NCI-H2107 treated with DMSO at 0.1 percent for 48 hours (cell line): ENCODE data around the gene PCDHGA1.
"Not testable (repeated sequence)": the region's sequence is repeated elsewhere in the genome, so short reads cannot be mapped to it uniquely, and the experiment has no call there.

ENCODE experiments used
- DNase-seq: peaks from one replicate; lab custom pipeline; 2025; ENCODE audit not compliant: unreplicated experiment; lab: John Stamatoyannopoulos, UW

PCDHGA1 gene

DNA sequence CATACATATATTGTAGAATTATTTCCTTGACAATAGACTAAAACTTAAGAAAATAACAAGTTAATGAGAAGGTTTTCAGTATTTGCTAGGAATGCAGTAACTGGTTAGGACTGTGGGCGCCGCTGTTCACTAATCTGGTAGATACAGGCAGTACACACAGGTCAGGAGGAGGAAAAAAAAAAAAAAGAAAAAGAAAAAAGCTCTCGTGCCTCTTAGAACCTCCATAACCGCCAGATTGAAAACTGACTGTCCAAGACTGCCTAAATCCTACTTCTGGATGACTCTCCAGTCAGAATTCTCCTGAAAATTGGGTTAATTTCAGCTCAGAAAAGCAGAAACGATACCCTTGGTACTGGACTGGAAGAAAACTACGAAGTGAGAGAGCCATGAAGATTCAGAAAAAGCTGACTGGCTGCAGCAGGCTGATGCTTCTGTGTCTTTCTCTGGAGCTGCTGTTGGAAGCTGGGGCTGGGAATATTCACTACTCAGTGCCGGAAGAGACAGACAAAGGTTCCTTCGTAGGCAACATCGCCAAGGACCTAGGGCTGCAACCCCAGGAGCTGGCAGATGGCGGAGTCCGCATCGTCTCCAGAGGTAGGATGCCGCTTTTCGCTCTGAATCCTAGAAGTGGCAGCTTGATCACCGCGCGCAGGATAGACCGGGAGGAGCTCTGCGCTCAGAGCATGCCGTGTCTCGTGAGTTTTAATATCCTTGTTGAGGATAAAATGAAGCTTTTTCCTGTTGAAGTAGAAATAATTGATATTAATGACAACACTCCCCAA is at the start of gene PCDHGA1:
PCDHGA1 (plus strand) TSS at position 216 of the 782 bp plus-strand sequence.
- DNase-seq, result no peak

GRCh38 chr5:141298376-141298775 is 31.9 kb upstream of the PCDHGA1 start:
- DNase-seq, result no peak

DNA sequence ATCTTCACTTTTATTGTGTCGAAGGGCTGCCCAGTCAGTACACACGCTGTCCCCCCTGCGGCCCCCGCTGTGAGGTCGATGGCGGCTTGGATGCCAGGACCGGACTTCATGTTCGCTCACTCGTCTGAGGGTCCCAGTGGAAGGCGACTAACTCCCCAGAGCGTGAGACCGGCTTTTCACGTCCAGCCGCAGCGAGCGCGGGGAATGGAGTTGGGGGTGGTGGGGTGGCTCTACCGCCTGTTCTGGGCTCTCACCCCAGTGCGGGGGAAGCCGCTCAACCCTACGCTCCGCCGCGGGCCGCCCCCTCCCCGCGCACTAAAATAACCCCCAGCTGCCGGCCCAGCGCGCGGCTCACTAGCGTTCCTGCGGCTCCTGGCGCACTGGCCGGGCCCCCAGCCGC is 26.6 kb upstream of the PCDHGA1 start, which contains the start of gene SLC25A2:
SLC25A2 (minus strand) TSS at position 294 of the 400 bp plus-strand sequence; CDS start at position 110, 184 bp downstream.
- DNase-seq, result no peak

- DNase-seq, result no peak
These were observed 23.7 kb upstream of the PCDHGA1 start for GRCh38 chr5:141306630-141307029.

DNA sequence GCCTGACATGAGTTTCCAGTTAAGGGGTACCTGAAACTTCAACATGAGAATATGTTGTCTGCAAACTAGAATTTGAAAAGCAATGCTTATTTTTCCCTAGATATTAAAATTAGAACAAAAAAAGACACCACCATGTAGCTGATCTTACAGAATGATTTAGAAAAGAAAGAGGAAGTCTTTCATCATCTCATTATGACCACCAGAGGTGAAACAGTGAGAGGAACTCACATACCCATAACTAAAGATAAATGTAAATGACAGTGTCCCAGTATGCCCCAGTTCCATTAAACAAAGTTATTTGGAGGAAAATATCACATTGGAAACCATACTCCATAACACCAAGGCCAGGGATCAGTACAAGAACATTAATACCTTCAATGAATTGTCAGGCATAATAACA is 16.6 kb upstream of the PCDHGA1 start:
- DNase-seq, result no peak

DNA sequence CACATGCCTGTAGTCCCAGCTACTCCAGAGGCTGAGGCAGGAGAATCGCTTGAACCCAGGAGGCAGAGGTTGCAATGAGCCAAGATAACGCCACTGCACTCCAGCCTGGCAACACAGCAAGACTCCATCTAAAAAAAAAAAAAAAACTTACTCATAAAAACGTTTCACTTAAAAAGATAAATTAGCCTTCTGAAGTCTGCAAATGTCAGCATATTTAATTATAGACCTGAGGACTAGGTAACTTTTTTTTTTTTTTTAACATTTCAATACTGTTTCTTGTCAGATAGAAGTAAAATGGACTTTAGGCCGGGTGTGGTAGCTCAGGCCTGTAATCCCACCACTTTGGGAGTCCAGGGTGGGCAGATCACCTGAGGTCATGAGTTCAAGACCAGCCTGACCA is 13.4 kb upstream of the PCDHGA1 start:
- not testable (repeated sequence) for DNase-seq

DNA sequence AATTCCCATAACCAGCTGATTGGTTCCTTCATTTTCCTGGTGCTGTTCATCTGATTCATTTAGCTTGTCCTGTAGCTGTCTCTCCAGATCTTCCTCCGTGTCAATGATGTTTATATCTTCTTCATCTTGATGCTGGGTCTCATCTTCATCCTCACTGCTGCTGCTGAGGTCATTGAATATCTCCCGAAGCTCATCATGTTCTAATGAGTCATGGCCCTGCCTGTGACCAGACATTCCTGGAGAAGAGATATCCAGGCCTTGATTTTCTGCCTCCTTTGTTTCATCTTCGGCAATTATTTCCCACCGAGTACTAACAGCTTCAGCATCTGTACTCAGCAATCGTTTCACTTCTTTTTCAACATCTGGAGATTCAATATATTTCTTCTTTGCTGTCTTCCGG is 11.1 kb upstream of the PCDHGA1 start:
- DNase-seq, result no peak

GRCh38 chr5:141319699-141320098 is 10.6 kb upstream of the PCDHGA1 start:
- DNase-seq, result no peak

DNA sequence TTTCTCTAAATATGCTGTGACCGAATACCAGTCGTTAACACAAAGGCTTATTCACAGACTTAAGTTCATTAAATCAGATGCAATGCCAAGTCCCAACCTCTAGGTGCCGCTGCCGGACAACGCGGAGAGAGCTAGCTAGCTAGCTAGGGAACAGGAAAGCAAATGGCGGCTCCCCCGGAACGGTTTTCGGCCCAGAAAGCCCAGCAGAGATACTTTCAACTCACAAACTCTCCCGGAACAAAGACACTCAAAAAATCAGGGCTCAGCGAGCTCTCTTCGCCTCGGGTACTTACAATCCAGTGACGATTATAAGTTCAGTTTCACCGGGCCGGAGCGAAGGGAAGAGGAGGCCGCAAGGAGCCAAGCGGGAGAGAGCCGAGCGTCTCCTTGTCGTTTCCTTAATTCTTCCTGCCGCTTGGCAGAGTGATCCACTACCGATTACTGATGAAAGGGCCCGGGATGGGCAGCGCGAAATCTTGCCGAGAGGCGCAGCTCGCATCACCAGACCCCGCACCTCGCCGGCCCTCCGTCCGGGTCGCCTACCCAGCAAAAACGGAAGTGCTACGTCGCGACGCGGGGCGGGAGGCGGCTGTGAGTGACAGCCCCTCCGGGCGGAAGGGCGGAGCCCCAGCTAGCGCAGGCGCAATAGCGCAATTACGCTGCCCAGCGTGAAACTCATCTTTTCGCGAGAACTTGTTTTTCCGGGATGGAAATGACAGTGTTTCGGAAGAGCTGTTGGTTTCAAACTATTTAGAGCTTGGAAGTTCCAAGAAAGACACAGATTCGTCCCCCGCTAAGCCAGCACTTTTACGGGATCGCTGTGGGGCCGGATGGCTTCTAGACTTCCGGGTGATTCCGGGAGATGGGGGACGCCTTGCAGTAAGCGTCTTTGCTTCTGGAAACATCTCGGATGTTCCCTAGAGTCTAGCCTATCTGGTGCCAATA is 9.8 kb upstream of the PCDHGA1 start, which contains the start of gene TAF7:
TAF7 (minus strand) TSS at position 560 of the 945 bp plus-strand sequence. CDS start 740 bp downstream, outside the sequence.
- peak; percentile 60 for DNase-seq

GRCh38 chr5:141322261-141322660 is 8.1 kb upstream of the PCDHGA1 start:
- DNase-seq, result no peak

DNA sequence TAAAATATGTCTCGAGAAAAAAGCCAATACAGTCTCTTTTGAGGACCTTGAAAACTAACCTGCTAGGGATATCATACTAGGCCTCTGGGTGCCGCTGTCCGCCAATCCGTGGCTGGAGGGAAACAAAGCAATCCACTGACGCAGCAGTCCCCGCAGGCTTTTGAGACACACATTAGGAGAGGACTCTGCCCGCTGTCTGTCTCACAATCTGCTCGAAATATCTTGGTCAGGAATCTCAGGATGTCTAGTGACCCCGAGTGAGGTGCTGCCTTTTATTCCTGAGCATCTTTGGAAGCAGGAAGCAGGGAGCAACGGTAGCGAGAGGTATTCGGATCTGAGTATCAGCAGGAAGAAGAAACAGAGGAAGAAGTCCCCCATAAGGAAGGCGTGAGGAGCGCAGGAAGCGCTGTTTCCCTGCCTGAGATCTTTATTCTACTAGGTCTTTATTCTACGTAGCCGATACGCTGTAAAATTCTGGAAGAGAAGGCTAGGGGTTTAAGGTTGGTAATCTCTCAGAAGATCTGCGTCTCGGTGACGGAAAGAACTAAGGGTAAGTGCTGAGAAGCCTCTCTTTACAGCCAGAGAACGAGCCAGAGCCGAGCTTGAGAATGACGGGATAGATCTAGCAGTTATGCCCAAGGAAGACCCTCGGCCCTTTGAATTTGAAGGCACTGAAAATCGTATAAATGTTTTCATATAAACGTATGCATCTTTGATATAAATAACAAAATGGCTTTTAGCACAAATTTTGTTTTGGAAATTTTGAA is 4.0 kb upstream of the PCDHGA1 start:
- DNase-seq, result no peak

- DNase-seq, result no peak
These were observed 2.1 kb upstream of the PCDHGA1 start for GRCh38 chr5:141328231-141328630.

DNA sequence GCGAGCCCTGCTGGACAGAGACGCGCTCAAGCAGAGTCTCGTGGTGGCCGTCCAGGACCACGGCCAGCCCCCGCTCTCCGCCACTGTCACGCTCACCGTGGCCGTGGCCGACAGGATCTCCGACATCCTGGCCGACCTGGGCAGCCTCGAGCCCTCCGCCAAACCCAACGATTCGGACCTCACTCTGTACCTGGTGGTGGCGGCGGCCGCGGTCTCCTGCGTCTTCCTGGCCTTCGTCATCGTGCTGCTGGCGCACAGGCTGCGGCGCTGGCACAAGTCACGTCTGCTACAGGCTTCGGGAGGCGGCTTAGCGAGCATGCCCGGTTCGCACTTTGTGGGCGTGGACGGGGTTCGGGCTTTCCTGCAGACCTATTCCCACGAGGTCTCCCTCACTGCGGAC is 2.3 kb downstream of the PCDHGA1 start:
- DNase-seq, result not testable (repeated sequence)

GRCh38 chr5:141338538-141339306 is 8.4 kb downstream of the PCDHGA1 start, which contains the start of gene PCDHGA2:
TSS of gene PCDHGA2 (plus strand) at chr5:141338760.
- no peak for DNase-seq

- not testable (repeated sequence) for DNase-seq
These were observed 10.6 kb downstream of the PCDHGA1 start for GRCh38 chr5:141340781-141341354.

- no peak for DNase-seq
These were observed 12.5 kb downstream of the PCDHGA1 start for GRCh38 chr5:141342773-141343172.

DNA sequence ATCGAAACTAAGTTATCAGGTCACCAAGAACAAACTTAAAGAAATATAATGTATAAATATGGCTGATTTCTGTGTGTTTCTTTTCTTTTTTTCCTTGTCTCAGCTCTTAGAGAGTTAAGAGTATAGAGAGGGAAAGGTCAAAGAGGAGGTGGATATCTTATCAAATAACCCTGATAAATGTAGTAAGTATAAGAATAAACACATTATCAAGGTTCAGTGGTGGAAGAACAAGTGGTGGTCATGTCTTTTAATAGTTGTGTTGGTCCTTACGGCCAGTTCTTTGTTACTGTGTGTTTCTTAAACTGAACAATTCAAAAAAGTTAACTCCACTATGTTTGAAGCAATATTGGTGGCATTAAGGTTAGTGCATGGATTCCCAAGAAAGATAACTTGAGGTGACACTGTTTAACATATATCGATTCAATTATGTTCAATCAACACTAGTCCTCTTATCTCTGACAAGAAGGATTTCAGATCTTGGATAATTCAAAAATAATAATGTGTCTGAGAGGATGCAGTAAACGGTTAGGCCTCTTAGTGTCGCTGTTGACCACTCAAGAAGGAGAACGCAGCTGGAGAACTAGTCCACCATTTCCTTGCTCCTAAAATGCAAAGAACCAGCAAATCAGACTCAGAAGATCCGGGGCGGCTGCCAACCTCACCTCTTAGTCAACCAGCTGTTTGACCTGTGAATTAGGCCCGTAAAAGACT is 13.1 kb downstream of the PCDHGA1 start, which contains the start of gene PCDHGA3:
PCDHGA3 (plus strand) TSS at position 588 of the 711 bp plus-strand sequence. CDS start 205 bp downstream, outside the sequence.
- no peak for DNase-seq

DNA sequence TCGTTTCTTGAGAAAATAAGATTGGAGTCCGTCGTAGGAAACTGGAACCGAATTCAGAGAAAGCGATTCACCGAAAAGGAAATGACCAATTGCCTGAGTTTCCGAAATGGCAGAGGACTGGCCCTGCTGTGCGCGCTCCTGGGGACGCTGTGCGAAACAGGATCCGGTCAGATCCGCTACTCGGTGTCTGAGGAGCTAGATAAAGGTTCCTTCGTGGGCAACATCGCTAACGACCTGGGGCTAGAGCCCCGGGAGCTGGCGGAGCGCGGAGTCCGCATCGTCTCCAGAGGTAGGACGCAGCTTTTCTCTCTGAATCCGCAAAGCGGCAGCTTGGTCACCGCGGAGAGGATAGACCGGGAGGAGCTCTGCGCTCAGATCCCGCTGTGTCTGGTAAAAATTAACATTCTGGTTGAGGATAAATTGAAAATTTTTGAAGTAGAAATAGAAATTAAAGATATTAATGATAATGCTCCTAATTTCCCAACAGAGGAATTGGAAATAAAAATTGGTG is 13.7 kb downstream of the PCDHGA1 start:
- DNase-seq, result no peak

DNA sequence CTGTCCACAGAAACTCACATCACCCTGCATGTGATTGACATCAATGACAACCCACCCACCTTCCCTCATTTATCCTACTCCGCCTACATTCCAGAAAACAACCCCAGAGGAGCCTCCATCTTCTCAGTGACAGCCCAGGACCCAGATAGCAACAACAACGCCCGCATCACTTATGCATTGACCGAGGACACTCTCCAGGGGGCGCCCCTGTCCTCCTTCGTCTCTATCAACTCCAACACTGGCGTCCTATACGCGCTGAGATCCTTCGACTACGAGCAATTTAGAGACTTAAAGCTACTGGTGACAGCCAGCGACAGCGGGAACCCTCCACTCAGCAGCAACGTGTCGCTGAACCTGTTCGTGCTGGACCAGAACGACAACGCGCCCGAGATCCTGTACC is 15.0 kb downstream of the PCDHGA1 start:
- no peak for DNase-seq
